Glutamatergic neuron (in vitro differentiated cells): Measurements from ENCODE around the gene MANBA. TPM values are rescaled to one million over a fixed set of nuclear protein-coding genes. Genes with fewer than 3 reads are reported as not detected.

Experiments used
- DNase-seq: peaks from one replicate; pipeline ENCODE4 v3.0.0; 2022
- H3K27ac Mint-ChIP-seq: one replicate; pipeline ENCODE4 v1.8.0; 2020; ENCODE audit warnings: mild to moderate bottlenecking, mixed read lengths, inconsistent platforms; ENCODE audit not compliant: unreplicated experiment
- H3K27me3 Mint-ChIP-seq: one replicate; pipeline ENCODE4 v1.8.0; 2020; ENCODE audit warnings: mild to moderate bottlenecking, moderate library complexity, mixed read lengths, inconsistent platforms; ENCODE audit not compliant: unreplicated experiment
- H3K36me3 Mint-ChIP-seq: one replicate; pipeline ENCODE4 v1.8.0; 2020; ENCODE audit warnings: mild to moderate bottlenecking, mixed read lengths, inconsistent platforms; ENCODE audit not compliant: unreplicated experiment
- H3K4me1 Mint-ChIP-seq: one replicate; pipeline ENCODE4 v1.8.0; 2020; ENCODE audit warnings: mild to moderate bottlenecking, low read depth, mixed read lengths, inconsistent platforms; ENCODE audit not compliant: unreplicated experiment
- H3K4me3 Mint-ChIP-seq: one replicate; pipeline ENCODE4 v1.8.0; 2020; ENCODE audit warnings: mild to moderate bottlenecking, mixed read lengths, inconsistent platforms; ENCODE audit not compliant: unreplicated experiment
- H3K9me3 Mint-ChIP-seq: one replicate; pipeline ENCODE4 v1.8.0; 2020; ENCODE audit warnings: mild to moderate bottlenecking, moderate library complexity, mixed read lengths, inconsistent platforms; ENCODE audit not compliant: unreplicated experiment
- total RNA-seq: library from RNA; stranded (reverse); fragmentation: NEBNext Ultra II Directional; extraction: Animal tissue kit (Norgen Biotek cat#: 25700); gene quantifications from one replicate; pipeline ENCODE4 v1.2.1, GENCODE V29; 2021; ENCODE audit not compliant: unreplicated experiment
- TF ChIP-seq, protein P1 (sequence below): fragments of 200-600 bp; sonication (generic); IDR thresholded peaks from one replicate; pipeline ENCODE4 v1.5.0; 2021; ENCODE audit not compliant: partially characterized antibody, unreplicated experiment

Gene MANBA
- total RNA-seq, 1 donor from 2014 or later: 13.0 TPM

DNA sequence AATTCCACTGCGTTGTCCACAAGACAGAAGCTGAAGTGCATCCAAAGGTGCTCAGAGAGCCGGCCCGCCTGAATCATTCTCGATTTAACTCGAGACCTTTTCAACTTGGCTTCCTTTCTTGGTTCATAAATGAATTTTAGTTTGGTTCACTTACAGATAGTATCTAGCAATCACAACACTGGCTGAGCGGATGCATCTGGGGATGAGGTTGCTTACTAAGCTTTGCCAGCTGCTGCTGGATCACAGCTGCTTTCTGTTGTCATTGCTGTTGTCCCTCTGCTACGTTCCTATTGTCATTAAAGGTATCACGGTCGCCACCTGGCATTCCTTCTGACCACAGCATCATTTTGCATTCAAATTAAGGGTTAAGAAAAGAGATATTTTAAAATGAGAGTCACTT, 144.1 kb downstream of the MANBA start:
- Mint-ChIP-seq H3K4me1 (peaks cover 19% of the 10 kb centered on the region), H3K27me3 (no peaks in the 10 kb centered on the region), H3K36me3 (no peaks in the 10 kb centered on the region), H3K27ac (peak overlapping the region; percentile 18), H3K4me3 (no peak overlapping the region), H3K9me3 (peaks cover 7% of the 10 kb centered on the region)
- peak; percentile 38 for DNase-seq
- TF ChIP-seq, protein P1, sequence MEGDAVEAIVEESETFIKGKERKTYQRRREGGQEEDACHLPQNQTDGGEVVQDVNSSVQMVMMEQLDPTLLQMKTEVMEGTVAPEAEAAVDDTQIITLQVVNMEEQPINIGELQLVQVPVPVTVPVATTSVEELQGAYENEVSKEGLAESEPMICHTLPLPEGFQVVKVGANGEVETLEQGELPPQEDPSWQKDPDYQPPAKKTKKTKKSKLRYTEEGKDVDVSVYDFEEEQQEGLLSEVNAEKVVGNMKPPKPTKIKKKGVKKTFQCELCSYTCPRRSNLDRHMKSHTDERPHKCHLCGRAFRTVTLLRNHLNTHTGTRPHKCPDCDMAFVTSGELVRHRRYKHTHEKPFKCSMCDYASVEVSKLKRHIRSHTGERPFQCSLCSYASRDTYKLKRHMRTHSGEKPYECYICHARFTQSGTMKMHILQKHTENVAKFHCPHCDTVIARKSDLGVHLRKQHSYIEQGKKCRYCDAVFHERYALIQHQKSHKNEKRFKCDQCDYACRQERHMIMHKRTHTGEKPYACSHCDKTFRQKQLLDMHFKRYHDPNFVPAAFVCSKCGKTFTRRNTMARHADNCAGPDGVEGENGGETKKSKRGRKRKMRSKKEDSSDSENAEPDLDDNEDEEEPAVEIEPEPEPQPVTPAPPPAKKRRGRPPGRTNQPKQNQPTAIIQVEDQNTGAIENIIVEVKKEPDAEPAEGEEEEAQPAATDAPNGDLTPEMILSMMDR: no peak

DNA sequence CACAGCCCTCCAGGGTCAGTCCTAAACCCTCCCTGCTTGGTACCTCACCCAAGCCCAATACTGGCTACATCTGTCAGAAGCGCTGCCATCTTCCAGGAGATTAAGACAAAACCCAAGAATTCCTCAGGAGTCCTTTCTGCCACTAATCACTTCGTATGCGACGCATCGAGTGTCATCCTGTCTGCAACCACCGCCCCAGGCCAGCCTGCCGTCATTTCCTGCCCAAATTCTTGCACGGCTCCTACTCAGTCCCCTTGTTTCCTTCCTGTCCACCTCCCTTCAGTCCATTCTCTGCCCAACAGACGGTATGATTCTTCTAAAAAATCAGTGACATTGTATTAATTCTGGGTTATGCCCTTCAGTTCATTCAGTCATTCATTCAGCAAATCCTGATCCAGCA, 146.0 kb downstream of the MANBA start:
- H3K9me3 Mint-ChIP-seq: peaks cover 12% of the 10 kb centered on the region
- TF ChIP-seq, protein P1: no peak
- peaks cover 29% of the 10 kb centered on the region for H3K4me1 Mint-ChIP-seq
- H3K27me3 Mint-ChIP-seq: peaks cover 3% of the 10 kb centered on the region
- H3K4me3 Mint-ChIP-seq: no peak overlapping the region
- no peak for DNase-seq
- no peak overlapping the region for H3K27ac Mint-ChIP-seq
- H3K36me3 Mint-ChIP-seq: no peaks in the 10 kb centered on the region

- H3K27ac Mint-ChIP-seq: no peak overlapping the region
- no peaks in the 10 kb centered on the region for H3K36me3 Mint-ChIP-seq
- H3K4me3 Mint-ChIP-seq: no peak overlapping the region
- peaks cover 32% of the 10 kb centered on the region for H3K4me1 Mint-ChIP-seq
- no peak for DNase-seq
- peaks cover 3% of the 10 kb centered on the region for H3K27me3 Mint-ChIP-seq
- H3K9me3 Mint-ChIP-seq: peaks cover 12% of the 10 kb centered on the region
- TF ChIP-seq, protein P1: no peak
These were observed 147.9 kb downstream of the MANBA start for GRCh38 chr4:102612824-102613366.

DNA sequence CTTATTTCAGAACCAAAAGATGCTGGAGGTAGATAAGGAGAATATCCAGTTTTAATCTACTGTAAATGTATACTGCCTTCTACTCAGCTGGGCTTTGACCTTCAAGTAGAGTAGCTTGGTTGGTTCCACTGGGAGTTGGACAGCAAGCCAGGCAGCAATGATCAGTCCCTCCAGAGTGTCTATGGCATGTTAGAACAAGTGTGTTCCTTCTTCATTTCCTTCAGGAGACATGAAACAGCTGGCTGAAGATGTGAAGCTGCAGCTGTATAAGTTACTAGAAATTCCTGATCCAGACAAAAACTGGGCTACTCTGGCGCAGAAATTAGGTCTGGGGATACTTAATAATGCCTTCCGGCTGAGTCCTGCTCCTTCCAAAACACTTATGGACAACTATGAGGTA, 148.6 kb downstream of the MANBA start:
- TF ChIP-seq, protein P1: no peak
- H3K9me3 Mint-ChIP-seq: peaks cover 12% of the 10 kb centered on the region
- peaks cover 32% of the 10 kb centered on the region for H3K4me1 Mint-ChIP-seq
- H3K4me3 Mint-ChIP-seq: no peak overlapping the region
- DNase-seq: no peak
- no peaks in the 10 kb centered on the region for H3K36me3 Mint-ChIP-seq
- H3K27ac Mint-ChIP-seq: no peak overlapping the region
- peaks cover 3% of the 10 kb centered on the region for H3K27me3 Mint-ChIP-seq

DNA sequence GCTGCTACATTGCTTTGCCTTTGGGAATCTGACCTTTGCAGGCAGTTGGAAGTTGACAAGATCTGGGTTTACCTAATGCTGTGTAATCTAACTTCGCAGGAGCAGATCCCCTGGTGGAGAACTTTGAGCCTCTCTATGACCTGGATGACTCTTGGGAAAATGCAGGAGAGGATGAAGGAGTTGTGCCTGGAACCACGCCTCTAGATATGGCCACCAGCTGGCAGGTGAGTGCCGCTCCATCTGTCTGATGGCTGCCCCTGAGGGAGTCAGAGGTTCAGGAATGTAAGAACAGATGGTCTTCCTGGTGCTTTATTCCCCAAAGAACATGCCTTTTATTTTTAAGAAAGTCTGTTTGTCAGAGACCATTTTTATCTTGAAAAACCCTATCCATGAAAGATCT, 150.3 kb downstream of the MANBA start:
- peak; percentile 40 for DNase-seq
- H3K36me3 Mint-ChIP-seq: no peaks in the 10 kb centered on the region
- peak overlapping the region; percentile 20 for H3K27ac Mint-ChIP-seq
- peaks cover 3% of the 10 kb centered on the region for H3K27me3 Mint-ChIP-seq
- H3K9me3 Mint-ChIP-seq: peaks cover 7% of the 10 kb centered on the region
- no peak overlapping the region for H3K4me3 Mint-ChIP-seq
- peaks cover 23% of the 10 kb centered on the region for H3K4me1 Mint-ChIP-seq
- TF ChIP-seq, protein P1: no peak
